Measurements from ENCODE around the gene DPM3.

DNA sequence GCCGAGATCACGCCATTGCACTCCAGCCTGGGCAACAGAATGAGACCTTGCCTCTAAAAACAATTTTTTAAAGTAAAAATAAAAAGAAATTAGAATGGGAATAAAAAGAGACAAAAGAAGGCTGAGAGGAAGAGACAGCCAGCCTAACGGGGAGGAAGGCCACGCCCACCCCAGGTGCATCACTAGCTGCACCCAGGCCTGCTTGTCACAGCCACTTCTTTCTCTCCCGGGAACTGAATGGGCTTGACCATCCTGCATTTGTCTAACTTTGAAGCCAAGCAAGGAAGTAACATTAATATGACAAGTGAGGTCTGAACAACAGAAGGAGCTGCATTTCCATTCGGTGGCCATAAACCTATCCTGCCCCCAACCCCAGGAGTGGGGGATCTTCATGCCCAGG is 33.5 kb downstream of the DPM3 start:
- TF ChIP-seq, protein P1, sequence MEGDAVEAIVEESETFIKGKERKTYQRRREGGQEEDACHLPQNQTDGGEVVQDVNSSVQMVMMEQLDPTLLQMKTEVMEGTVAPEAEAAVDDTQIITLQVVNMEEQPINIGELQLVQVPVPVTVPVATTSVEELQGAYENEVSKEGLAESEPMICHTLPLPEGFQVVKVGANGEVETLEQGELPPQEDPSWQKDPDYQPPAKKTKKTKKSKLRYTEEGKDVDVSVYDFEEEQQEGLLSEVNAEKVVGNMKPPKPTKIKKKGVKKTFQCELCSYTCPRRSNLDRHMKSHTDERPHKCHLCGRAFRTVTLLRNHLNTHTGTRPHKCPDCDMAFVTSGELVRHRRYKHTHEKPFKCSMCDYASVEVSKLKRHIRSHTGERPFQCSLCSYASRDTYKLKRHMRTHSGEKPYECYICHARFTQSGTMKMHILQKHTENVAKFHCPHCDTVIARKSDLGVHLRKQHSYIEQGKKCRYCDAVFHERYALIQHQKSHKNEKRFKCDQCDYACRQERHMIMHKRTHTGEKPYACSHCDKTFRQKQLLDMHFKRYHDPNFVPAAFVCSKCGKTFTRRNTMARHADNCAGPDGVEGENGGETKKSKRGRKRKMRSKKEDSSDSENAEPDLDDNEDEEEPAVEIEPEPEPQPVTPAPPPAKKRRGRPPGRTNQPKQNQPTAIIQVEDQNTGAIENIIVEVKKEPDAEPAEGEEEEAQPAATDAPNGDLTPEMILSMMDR (IDR thresholded peaks at IDR 0.05) = no peak
- TF ChIP-seq POLR2AphosphoS5 (IDR thresholded peaks at IDR 0.05) = no peak
- no peak for TF ChIP-seq POLR2A (IDR thresholded peaks at IDR 0.05)
- no peak for TF ChIP-seq EP300 (IDR thresholded peaks at IDR 0.05)
